ENCODE results near the gene CLCA4.

The CLCA4 gene

DNA sequence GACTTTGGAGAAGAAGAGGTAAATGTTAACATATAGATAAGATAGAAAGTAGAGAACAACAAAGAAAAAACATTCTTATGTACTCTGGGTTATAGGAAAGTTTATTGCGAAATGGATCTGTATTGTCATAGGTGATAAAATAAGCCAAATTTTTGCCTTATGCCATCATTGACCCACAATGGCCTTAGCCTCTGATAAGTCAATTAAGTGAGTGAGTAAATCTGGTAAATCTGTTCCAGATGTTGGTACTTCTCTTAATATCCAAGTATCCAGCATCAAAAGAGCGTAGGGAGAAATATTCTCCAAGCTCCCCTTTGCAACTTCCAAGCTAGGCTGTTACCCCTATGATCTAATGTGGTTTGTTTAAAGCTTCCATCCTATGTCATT, 38.3 kb upstream of the CLCA4 start:
- Histone ChIP-seq H3K4me1 (ENCODE audit: control insufficient read depth, low read depth, low read length) (peaks cover 7% of the 10 kb centered on the region), H3K36me3 (ENCODE audit: control insufficient read depth, low read depth, low read length) (no peaks in the 10 kb centered on the region), H3K27ac (ENCODE audit: low read length) (no peak overlapping the region), H3K4me3 (ENCODE audit: low read length) (no peak overlapping the region), H3K9me3 (ENCODE audit: control insufficient read depth, low read depth, low read length) (no peaks in the 10 kb centered on the region), H3K9ac (ENCODE audit: low read length) (no peak overlapping the region), H3K27me3 (ENCODE audit: control insufficient read depth, insufficient read depth, low read length) (no peaks in the 10 kb centered on the region)

DNA sequence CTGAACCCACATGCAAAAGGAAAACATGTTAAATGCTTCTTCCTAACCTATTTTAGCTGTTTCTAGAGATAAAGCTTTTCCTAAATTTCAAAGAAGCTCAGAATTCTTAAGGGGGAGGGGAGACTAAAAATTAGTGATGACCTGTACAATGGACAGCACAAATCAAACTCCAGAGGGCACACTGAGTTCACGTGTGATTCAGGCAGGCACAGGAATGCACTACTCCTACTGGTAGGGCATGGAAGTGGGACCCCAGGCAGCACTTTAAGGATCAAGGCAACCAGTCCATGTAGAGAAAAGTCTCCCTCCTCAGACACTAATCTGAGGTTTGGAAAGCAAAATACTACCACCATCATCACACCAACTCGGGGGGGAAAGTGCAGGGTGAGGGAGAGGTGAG, 31.3 kb upstream of the CLCA4 start:
- Histone ChIP-seq H3K4me1 (ENCODE audit: control insufficient read depth, low read depth, low read length) (no peaks in the 10 kb centered on the region), H3K36me3 (ENCODE audit: control insufficient read depth, low read depth, low read length) (no peaks in the 10 kb centered on the region), H3K4me3 (ENCODE audit: low read length) (no peak overlapping the region), H3K27me3 (ENCODE audit: control insufficient read depth, insufficient read depth, low read length) (no peaks in the 10 kb centered on the region), H3K9me3 (ENCODE audit: control insufficient read depth, low read depth, low read length) (no peaks in the 10 kb centered on the region), H3K27ac (ENCODE audit: low read length) (no peak overlapping the region), H3K9ac (ENCODE audit: low read length) (no peak overlapping the region)

DNA sequence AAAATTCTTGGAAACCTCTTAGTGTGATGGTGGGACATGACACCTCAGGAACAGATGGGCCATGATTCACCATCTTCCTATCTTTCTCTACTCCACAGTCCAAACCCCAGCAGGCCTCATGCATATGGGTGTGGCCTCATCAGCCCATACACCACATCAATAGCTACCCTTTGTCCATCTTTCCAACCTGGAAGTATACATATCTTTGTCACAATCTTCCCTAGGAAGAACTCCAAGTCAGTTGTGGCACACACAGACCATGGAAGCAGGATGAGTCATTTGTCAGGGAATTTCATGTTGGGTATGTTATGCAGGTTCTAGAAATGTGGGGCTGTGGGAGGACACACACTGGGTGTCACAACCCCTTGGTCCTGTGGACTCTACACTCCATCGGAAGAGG, 30.5 kb upstream of the CLCA4 start:
- no peak overlapping the region for H3K27ac ChIP-seq (ENCODE audit: low read length)
- no peaks in the 10 kb centered on the region for H3K36me3 ChIP-seq (ENCODE audit: control insufficient read depth, low read depth, low read length)
- H3K9me3 ChIP-seq (ENCODE audit: control insufficient read depth, low read depth, low read length) = no peaks in the 10 kb centered on the region
- H3K9ac ChIP-seq (ENCODE audit: low read length) = no peak overlapping the region
- H3K4me1 ChIP-seq (ENCODE audit: control insufficient read depth, low read depth, low read length) = no peaks in the 10 kb centered on the region
- no peaks in the 10 kb centered on the region for H3K27me3 ChIP-seq (ENCODE audit: control insufficient read depth, insufficient read depth, low read length)
- H3K4me3 ChIP-seq (ENCODE audit: low read length) = no peak overlapping the region

DNA sequence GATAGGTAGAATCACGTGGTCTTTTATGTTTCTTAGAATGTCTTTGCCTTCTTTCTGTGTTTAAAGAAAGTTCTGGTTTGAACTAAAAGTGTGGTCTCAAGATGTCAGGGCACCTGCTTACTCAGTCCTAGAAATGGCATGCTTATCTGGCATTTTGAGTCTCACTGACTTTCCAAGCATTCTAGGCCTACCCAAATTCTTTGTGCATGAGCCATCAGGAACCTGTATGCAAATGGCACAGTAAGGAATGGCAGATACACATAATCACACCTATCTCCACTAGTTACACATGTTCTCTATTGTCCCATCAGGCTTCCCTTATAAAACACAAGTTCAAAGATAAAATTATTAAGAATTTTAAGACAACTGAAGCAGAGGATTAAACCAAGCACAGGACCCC, 29.5 kb upstream of the CLCA4 start:
- H3K4me3 ChIP-seq (ENCODE audit: low read length) = no peak overlapping the region
- H3K9ac ChIP-seq (ENCODE audit: low read length) = no peak overlapping the region
- H3K27ac ChIP-seq (ENCODE audit: low read length) = no peak overlapping the region
- H3K4me1 ChIP-seq (ENCODE audit: control insufficient read depth, low read depth, low read length) = no peaks in the 10 kb centered on the region
- H3K9me3 ChIP-seq (ENCODE audit: control insufficient read depth, low read depth, low read length) = no peaks in the 10 kb centered on the region
- H3K36me3 ChIP-seq (ENCODE audit: control insufficient read depth, low read depth, low read length) = no peaks in the 10 kb centered on the region
- no peaks in the 10 kb centered on the region for H3K27me3 ChIP-seq (ENCODE audit: control insufficient read depth, insufficient read depth, low read length)

DNA sequence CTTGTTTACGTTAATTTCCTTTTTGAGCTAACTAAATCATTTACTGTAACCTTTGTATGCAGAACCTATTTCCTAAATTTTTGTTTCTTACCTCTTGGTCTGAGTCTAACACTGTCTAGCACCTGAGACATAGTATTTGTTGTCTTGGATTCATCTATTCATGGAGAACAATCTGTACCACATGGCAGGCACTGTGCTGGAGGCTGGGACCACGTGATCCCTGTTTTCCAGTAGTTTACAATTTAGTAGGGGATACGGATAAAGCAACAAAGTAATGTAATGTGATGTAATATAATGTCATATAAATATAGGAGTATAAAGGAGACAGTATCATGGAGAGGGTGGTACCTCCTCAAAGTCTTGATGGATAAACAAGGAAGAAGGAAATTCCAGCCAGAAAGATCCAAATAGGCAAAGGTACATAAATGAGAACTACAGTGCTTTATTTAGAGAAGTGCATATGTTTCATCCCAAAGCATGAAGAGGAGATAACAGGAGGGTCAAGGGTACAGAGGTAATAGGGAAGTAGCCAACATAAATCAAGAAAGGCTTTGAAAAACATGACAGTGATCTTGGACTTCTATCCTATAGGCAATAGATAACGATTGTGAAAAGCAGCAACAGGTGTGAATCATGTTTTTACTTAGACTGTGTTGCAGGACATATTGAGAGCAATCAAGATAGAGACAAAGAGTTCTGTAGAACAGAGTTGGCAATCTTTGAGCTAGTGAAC, 25.9 kb upstream of the CLCA4 start:
- no peaks in the 10 kb centered on the region for H3K36me3 ChIP-seq (ENCODE audit: control insufficient read depth, low read depth, low read length)
- no peak overlapping the region for H3K4me3 ChIP-seq (ENCODE audit: low read length)
- H3K27me3 ChIP-seq (ENCODE audit: control insufficient read depth, insufficient read depth, low read length) = no peaks in the 10 kb centered on the region
- H3K9ac ChIP-seq (ENCODE audit: low read length) = no peak overlapping the region
- no peaks in the 10 kb centered on the region for H3K4me1 ChIP-seq (ENCODE audit: control insufficient read depth, low read depth, low read length)
- H3K9me3 ChIP-seq (ENCODE audit: control insufficient read depth, low read depth, low read length) = no peaks in the 10 kb centered on the region
- no peak overlapping the region for H3K27ac ChIP-seq (ENCODE audit: low read length)

DNA sequence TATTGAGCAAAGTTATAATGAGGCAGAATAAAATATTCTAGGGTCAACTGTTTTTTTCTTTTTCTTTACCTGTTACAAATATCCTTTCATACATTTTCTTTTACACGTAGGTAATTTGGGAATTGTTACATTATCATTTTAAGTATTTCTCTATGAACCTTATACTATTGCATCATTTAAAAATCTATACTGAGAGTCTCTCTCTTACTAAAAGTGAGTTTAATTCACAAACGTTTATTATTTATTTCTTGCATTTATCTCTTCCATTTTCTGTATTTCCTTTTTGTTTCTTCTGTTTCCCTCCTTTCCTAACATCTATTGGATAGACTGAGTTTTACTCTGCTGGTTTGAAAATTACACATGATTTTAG, 25.4 kb upstream of the CLCA4 start:
- Histone ChIP-seq H3K36me3 (ENCODE audit: control insufficient read depth, low read depth, low read length) (no peaks in the 10 kb centered on the region), H3K9ac (ENCODE audit: low read length) (no peak overlapping the region), H3K9me3 (ENCODE audit: control insufficient read depth, low read depth, low read length) (no peaks in the 10 kb centered on the region), H3K27me3 (ENCODE audit: control insufficient read depth, insufficient read depth, low read length) (no peaks in the 10 kb centered on the region), H3K4me3 (ENCODE audit: low read length) (no peak overlapping the region), H3K4me1 (ENCODE audit: control insufficient read depth, low read depth, low read length) (no peaks in the 10 kb centered on the region), H3K27ac (ENCODE audit: low read length) (no peak overlapping the region)

DNA sequence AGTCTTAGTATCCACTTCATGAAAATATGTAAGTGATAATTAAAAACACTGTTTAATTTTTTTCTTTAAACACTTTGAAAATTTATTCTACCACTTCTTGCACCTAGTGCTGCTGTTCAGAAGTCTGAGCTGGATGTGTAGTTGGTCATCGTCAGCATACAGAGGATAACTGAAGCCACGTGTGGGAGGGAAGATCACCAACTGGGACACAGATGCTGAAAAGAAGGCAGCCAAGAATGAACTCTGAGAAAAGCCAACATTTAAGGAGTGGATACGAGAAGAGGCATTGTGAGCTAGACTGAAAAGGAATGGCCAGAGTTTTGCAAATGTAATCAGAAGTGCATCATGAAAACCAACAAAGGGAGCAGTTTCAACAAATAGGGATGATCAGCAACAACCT, 24.6 kb upstream of the CLCA4 start:
- H3K4me1 ChIP-seq (ENCODE audit: control insufficient read depth, low read depth, low read length) = no peaks in the 10 kb centered on the region

DNA sequence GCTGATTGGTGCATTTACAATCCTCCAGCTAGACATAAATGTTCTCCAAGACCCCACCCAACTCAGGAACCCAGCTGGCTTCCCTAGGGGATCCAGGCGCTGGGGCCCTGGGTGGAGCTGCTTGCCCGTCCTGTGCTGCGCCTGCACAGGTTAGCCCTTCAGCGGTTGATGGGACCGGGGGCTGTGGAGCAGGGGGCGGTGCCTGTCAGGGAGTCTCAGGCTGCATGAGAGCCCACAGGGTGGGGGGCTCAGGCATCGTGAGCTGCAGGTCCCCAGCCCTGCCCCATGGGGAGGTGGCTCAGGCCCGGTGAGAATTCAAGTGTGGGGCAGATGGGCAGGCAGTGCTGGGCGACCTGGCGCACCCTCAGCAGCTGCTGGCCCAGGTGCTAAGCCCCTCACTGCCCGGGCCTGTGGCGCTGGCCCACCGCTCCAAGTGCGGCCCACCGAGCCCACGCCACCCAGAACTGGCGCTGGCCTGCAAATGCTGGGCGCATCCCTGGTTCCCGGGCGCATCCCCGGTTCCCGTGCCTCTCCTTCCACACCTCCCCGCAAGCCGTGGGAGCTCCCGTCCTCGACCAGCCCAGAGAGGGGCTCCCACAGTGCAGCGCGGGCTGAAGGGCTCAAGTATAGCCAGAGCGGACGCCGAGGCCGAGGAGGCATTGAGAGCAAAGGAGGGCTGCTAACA, 23.1 kb upstream of the CLCA4 start:
- no peaks in the 10 kb centered on the region for H3K27me3 ChIP-seq (ENCODE audit: control insufficient read depth, insufficient read depth, low read length)
- H3K27ac ChIP-seq (ENCODE audit: low read length) = no peak overlapping the region
- no peaks in the 10 kb centered on the region for H3K9me3 ChIP-seq (ENCODE audit: control insufficient read depth, low read depth, low read length)
- no peaks in the 10 kb centered on the region for H3K4me1 ChIP-seq (ENCODE audit: control insufficient read depth, low read depth, low read length)
- H3K9ac ChIP-seq (ENCODE audit: low read length) = no peak overlapping the region
- no peaks in the 10 kb centered on the region for H3K36me3 ChIP-seq (ENCODE audit: control insufficient read depth, low read depth, low read length)
- no peak overlapping the region for H3K4me3 ChIP-seq (ENCODE audit: low read length)

More for the DNA sequence above, 24.6 kb upstream of the CLCA4 start:
- Histone ChIP-seq H3K4me3 (ENCODE audit: low read length) (no peak overlapping the region), H3K27ac (ENCODE audit: low read length) (no peak overlapping the region), H3K9me3 (ENCODE audit: control insufficient read depth, low read depth, low read length) (no peaks in the 10 kb centered on the region), H3K27me3 (ENCODE audit: control insufficient read depth, insufficient read depth, low read length) (no peaks in the 10 kb centered on the region), H3K36me3 (ENCODE audit: control insufficient read depth, low read depth, low read length) (no peaks in the 10 kb centered on the region), H3K9ac (ENCODE audit: low read length) (no peak overlapping the region)

DNA sequence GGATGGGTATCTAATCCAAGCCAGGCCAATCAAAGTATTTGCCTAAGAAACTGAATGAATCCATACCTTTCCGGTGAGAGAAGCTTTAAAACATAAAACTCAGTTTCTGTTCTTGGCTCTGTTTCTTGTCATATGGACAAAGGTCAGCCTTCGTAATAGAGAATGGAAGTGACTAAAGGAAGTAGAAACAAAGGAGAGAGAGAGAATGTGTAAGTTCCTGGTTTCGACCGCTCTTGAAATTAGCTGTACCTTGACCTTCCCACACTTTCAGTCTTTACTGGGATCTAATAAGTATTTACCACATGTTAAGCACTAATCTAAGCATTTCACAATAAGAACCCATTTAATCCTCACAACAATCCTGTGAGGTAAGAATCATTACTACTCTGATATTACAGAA, 19.6 kb upstream of the CLCA4 start:
- no peaks in the 10 kb centered on the region for H3K27me3 ChIP-seq (ENCODE audit: control insufficient read depth, insufficient read depth, low read length)

DNA sequence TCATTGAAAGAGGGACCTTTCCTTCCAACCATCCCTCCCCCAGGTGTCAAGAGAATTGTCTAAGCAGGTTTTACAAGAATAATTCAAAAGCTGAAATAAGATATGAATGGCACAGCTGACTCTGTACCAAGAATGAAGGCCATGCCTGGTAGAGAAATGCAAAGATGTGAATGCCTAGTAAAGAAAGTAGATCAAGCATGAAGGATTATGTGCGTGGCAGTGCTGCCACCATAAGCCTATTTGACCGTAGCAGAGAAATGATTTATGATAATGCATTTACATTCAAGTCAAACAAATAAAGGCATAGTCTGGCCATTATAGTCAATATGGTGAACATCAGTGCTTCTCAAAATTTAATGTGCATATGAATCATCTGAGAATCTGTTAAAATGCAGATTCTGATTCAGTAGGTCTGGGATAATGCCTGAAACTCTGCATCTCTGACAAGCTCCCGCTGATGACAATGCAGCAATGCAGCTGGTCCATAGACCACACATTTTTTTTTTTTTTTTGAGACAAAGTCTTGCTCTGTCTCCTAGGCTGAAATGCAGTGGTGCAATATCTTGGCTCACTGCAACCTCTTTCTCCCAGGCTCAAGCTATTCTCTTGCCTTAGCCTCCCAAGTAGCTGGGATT, 16.6 kb upstream of the CLCA4 start:
- Histone ChIP-seq H3K27ac (ENCODE audit: low read length) (no peak overlapping the region), H3K9ac (ENCODE audit: low read length) (no peak overlapping the region), H3K9me3 (ENCODE audit: control insufficient read depth, low read depth, low read length) (no peaks in the 10 kb centered on the region), H3K27me3 (ENCODE audit: control insufficient read depth, insufficient read depth, low read length) (no peaks in the 10 kb centered on the region), H3K4me3 (ENCODE audit: low read length) (no peak overlapping the region), H3K4me1 (ENCODE audit: control insufficient read depth, low read depth, low read length) (no peaks in the 10 kb centered on the region), H3K36me3 (ENCODE audit: control insufficient read depth, low read depth, low read length) (no peaks in the 10 kb centered on the region)

More for the DNA sequence above, 19.6 kb upstream of the CLCA4 start:
- Histone ChIP-seq H3K9ac (ENCODE audit: low read length) (no peak overlapping the region), H3K36me3 (ENCODE audit: control insufficient read depth, low read depth, low read length) (no peaks in the 10 kb centered on the region), H3K4me3 (ENCODE audit: low read length) (no peak overlapping the region), H3K4me1 (ENCODE audit: control insufficient read depth, low read depth, low read length) (no peaks in the 10 kb centered on the region), H3K9me3 (ENCODE audit: control insufficient read depth, low read depth, low read length) (no peaks in the 10 kb centered on the region), H3K27ac (ENCODE audit: low read length) (no peak overlapping the region)

DNA sequence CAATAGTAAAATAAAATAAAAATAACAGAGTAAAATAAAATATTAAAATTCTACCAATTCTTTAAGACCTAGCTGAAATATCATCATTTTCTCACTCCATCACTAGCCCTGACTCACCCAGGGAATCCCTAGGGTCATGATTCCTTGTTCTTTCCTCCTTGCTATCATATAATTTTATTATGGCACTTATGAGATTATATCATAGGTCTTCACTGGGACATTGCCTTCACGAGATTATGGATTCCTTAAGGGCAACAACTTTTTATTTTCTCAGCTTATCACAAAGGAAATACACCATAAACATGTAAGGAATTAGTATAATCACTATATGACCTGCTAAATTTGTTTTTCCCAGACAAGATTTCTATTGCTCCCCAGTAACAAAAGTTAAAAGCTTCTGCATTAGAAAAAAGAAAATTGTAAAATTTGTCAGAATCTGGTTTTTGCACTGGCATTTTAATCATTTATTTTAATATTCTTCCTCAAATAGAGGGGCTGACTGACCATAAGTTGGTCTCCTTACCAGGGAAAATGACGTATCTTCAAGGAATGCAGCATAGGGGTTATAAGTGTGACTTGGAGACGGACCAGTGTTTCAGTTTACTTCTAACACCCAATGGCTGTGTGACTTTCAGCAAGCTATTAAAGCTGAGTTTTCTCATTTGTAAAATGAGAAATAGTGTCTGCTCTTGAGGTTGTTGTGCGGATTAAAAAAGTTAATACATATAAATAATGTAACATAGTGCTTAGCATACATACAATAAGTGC, 8.8 kb upstream of the CLCA4 start:
- Histone ChIP-seq H3K27me3 (ENCODE audit: control insufficient read depth, insufficient read depth, low read length) (no peaks in the 10 kb centered on the region), H3K9ac (ENCODE audit: low read length) (no peak overlapping the region), H3K36me3 (ENCODE audit: control insufficient read depth, low read depth, low read length) (no peaks in the 10 kb centered on the region), H3K27ac (ENCODE audit: low read length) (no peak overlapping the region), H3K9me3 (ENCODE audit: control insufficient read depth, low read depth, low read length) (no peaks in the 10 kb centered on the region), H3K4me1 (ENCODE audit: control insufficient read depth, low read depth, low read length) (no peaks in the 10 kb centered on the region), H3K4me3 (ENCODE audit: low read length) (no peak overlapping the region)
